Prostate gland (tissue), 2 donors: ENCODE data around the gene FGF11. TPM values are rescaled to one million over a fixed set of nuclear protein-coding genes. Genes with fewer than 3 reads are reported as not detected.

Experiments used
- DNase-seq: peaks from one replicate; pipeline ENCODE4 v3.0.0-alpha.2; 2019; ENCODE audit warnings: low spot score
- H3K27ac ChIP-seq, 2 donors: fragments of 200-600 bp; sonication (generic); 2 replicates each; pipeline ENCODE4 v1.5.1; 2017 to 2019
- H3K27me3 ChIP-seq: fragments of 200-600 bp; sonication (generic); replicated peaks from 2 replicates; pipeline ENCODE4 v1.5.1; 2019; ENCODE audit not compliant: insufficient read depth
- H3K36me3 ChIP-seq, 2 donors: fragments of 200-600 bp; sonication (generic); 1 replicate in 1 of 2; 2 replicates in 1 of 2; pipeline versions ENCODE4 v1.5.1 to v1.8.1; 2017 to 2019
- H3K4me1 ChIP-seq: fragments of 200-600 bp; sonication (generic); replicated peaks from 2 replicates; pipeline ENCODE4 v1.5.1; 2019
- H3K4me3 ChIP-seq, 2 donors: fragments of 200-600 bp; sonication (generic); 2 replicates each; pipeline ENCODE4 v1.5.1; 2017 to 2019
- H3K9me3 ChIP-seq: fragments of 200-600 bp; sonication (generic); 2 replicates; pipeline ENCODE4 v1.5.1; 2017
- POLR2A ChIP-seq: fragments of 450-650 bp; IDR thresholded peaks from one replicate; pipeline ENCODE4 v1.6.1; 2016; ENCODE audit warnings: antibody characterized with exemption, mild to moderate bottlenecking
- POLR2AphosphoS5 ChIP-seq: sonication (generic); formaldehyde crosslinking; IDR thresholded peaks from one replicate; pipeline ENCODE4 v1.6.1; 2017; ENCODE audit warnings: antibody characterized with exemption
- WGBS: methylation state at CpG from one replicate; pipeline ENCODE4 v1.1.5; 2018; 5-methylcytosine and 5-hydroxymethylcytosine counted together
- intact Hi-C: fragments of 100-400 bp; cut with DNase I; formaldehyde crosslinking; loops from one replicate; pipeline ENCODE4 v1.14.2; 2022
- total RNA-seq, 2 donors: library from RNA; depleted of rRNA; stranded (reverse); fragments of >200 nt; gene quantifications; one replicate each; pipeline ENCODE4 v1.1.0, GENCODE V29; 2016
- TF ChIP-seq, protein P1 (sequence below), 4 experiments: fragments of 200-600 bp in 2 of 4; fragments of 450-650 bp in 2 of 4; sonication (generic) in 2 of 4; IDR thresholded peaks; 1 replicate in 3 of 4; 2 replicates in 1 of 4; pipeline ENCODE4 v1.5.1; 2016 to 2019; ENCODE audit warnings: antibody characterized with exemption in 4 of 4, mild to moderate bottlenecking in 2 of 4, moderate library complexity in 2 of 4

FGF11 gene
- total RNA-seq, 2 donors from 2014 or later: 1.2 to 4.2 TPM

DNA sequence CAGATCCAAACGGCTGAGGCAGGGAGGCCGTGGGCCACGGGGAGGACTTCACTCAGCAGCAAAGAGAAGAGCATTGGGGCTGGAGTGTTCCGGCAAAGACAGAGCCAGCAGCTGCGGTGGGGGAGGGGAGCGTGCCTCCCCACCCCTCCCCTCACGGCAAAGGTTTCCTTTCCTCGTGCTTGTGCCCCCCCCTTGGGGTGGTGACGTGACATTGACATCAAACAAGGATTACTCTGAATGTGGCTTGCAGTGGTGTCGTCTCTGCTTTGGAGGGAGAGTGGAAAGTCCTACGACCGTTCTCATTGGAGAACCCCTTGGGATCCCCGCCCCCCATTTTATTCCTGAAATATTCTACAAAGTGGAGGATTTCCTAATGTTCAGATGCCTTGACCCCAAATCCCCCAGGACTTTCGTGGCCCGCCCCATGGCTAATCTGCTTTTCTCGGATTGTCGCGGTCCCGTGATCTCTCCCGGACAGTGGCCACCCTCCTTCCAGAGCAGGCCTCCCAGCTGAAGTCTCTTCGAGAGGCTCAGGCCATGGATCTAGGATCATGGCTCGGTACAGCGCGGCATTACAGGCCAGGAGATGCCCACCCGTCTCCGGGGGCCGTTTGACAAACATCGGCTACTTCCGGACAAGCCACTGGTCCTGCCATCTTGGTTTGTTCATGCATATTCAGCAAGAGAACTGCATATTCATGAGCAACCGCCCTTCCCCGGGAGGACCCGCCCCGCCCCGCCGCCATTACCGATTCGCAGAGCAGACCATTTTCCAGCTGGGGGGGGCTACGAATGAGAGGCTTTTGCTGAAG is 44.1 kb downstream of the FGF11 start:
- H3K27me3 ChIP-seq: no peaks in the 10 kb centered on the region
- WGBS: under 1% methylated on average over 38 of the region's 38 CpGs
- peak; percentile 95 for DNase-seq
- intact Hi-C loops: loop anchor here (10.0 kb wide), 2 partner anchors 129 to 201 kb away; partner anchors contain the start of genes KCTD11, TMEM95, TP53 and WRAP53
- peak overlapping the region; percentile 63 to 72 for H3K4me3 ChIP-seq
- peak overlapping the region; percentile 100 for H3K27ac ChIP-seq
- H3K9me3 ChIP-seq: no peaks in the 10 kb centered on the region
- H3K36me3 ChIP-seq: no peaks in the 10 kb centered on the region
- TF ChIP-seq POLR2A (peak; percentile 75), POLR2AphosphoS5 (peak; percentile 78)
- TF ChIP-seq, protein P1, sequence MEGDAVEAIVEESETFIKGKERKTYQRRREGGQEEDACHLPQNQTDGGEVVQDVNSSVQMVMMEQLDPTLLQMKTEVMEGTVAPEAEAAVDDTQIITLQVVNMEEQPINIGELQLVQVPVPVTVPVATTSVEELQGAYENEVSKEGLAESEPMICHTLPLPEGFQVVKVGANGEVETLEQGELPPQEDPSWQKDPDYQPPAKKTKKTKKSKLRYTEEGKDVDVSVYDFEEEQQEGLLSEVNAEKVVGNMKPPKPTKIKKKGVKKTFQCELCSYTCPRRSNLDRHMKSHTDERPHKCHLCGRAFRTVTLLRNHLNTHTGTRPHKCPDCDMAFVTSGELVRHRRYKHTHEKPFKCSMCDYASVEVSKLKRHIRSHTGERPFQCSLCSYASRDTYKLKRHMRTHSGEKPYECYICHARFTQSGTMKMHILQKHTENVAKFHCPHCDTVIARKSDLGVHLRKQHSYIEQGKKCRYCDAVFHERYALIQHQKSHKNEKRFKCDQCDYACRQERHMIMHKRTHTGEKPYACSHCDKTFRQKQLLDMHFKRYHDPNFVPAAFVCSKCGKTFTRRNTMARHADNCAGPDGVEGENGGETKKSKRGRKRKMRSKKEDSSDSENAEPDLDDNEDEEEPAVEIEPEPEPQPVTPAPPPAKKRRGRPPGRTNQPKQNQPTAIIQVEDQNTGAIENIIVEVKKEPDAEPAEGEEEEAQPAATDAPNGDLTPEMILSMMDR (IDR thresholded peaks at IDR 0.05): no peak
- peaks cover 2% of the 10 kb centered on the region for H3K4me1 ChIP-seq

DNA sequence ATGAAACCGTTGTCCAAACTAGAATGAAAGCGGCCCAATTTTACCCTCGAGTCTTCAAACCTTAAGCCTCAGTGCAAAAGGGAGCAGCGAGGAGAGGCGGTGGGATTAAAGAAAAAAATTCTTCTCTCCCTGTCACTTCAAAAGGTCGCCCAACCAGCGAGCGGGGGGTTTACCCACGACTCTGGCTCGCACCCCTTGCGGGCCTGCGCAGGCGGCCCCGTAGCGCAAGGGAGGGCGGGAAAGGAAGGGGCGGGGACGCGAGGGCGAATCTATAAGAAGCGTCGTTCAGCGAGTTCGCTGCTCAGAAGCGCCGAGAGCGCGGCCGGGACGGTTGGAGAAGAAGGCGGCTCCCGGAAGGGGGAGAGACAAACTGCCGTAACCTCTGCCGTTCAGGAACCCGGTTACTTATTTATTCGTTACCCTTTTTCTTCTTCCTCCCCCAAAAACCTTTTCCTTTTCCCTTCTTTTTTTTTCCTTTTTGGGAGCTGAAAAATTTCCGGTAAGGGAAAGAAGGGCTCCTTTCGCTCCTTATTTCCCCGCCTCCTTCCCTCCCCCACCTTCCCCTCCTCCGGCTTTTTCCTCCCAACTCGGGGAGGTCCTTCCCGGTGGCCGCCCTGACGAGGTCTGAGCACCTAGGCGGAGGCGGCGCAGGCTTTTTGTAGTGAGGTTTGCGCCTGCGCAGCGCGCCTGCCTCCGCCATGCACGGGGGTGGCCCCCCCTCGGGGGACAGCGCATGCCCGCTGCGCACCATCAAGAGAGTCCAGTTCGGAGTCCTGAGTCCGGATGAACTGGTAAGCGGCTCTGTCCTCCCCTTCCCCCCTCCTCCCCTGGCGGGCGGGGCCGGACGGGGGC is 45.0 kb downstream of the FGF11 start, which contains the start of gene POLR2A:
TSS of gene POLR2A (plus strand) at position 300 of the 852 bp plus-strand sequence.
- H3K4me1 ChIP-seq: peaks cover 2% of the 10 kb centered on the region
- peak within 1 kb of the TSS; percentile 63 to 72 for H3K4me3 ChIP-seq
- no peaks in the 10 kb centered on the region for H3K36me3 ChIP-seq
- intact Hi-C loops: loop anchor here (10.0 kb wide), 2 partner anchors 129 to 201 kb away; partner anchors contain the start of genes KCTD11, TMEM95, TP53 and WRAP53
- no peaks in the 10 kb centered on the region for H3K9me3 ChIP-seq
- whole genome bisulfite sequencing: under 1% methylated on average over 63 of the region's 64 CpGs
- TF ChIP-seq POLR2A: peak; percentile 99
- peak; percentile 97 for TF ChIP-seq POLR2AphosphoS5
- TF ChIP-seq, protein P1 (IDR thresholded peaks at IDR 0.05): peak in 2 of 4 experiments; percentile 28 to 42
- H3K27ac ChIP-seq: peak within 1 kb of the TSS; percentile 100
- DNase-seq: peak; percentile 97
- H3K27me3 ChIP-seq: no peaks in the 10 kb centered on the region

GRCh38 chr17:7484919-7485377 is 45.6 kb downstream of the FGF11 start:
- H3K27ac ChIP-seq: peak overlapping the region; percentile 100
- H3K27me3 ChIP-seq: no peaks in the 10 kb centered on the region
- intact Hi-C loops: loop anchor here (10.0 kb wide), 2 partner anchors 130 to 200 kb away; partner anchors contain the start of genes KCTD11, TMEM95, TP53 and WRAP53
- TF ChIP-seq POLR2A (no peak), POLR2AphosphoS5 (no peak)
- TF ChIP-seq, protein P1 (IDR thresholded peaks at IDR 0.05): peak in 2 of 4 experiments; percentile 1 to 22
- no peak for DNase-seq
- no peaks in the 10 kb centered on the region for H3K9me3 ChIP-seq
- H3K4me3 ChIP-seq: peak overlapping the region; percentile 63 to 72
- peaks cover 2% of the 10 kb centered on the region for H3K4me1 ChIP-seq
- no peaks in the 10 kb centered on the region for H3K36me3 ChIP-seq
- under 1% methylated on average over 19 of the region's 19 CpGs for WGBS

DNA sequence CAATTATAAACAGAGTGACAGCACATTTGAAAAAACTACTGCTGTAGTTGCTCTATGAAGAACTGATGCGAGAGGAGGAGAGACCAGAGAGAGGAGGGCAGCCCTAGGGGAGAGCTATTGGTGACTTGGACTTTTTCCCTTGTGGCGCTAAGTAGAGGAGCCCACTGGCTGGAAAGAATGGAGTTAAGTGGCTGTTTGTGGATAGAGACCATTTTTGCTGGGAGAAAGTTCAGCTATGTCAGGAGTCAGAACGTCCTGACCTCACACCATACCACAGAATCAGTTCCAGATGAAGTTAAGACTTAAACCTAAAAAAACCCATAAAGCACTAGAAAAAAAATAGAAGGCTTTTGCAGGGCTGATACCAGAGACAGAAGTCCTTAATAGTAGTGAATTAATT is 46.9 kb downstream of the FGF11 start:
- peak overlapping the region; percentile 63 to 72 for H3K4me3 ChIP-seq
- no peaks in the 10 kb centered on the region for H3K36me3 ChIP-seq
- intact Hi-C loops: loop anchor here (10.0 kb wide), 2 partner anchors 131 to 199 kb away; partner anchors contain the start of genes KCTD11, TMEM95, TP53 and WRAP53
- no peaks in the 10 kb centered on the region for H3K9me3 ChIP-seq
- TF ChIP-seq POLR2A (no peak), POLR2AphosphoS5 (no peak)
- TF ChIP-seq, protein P1 (IDR thresholded peaks at IDR 0.05): no peak
- H3K27ac ChIP-seq: peak overlapping the region; percentile 31 to 100
- no peaks in the 10 kb centered on the region for H3K27me3 ChIP-seq
- peaks cover 2% of the 10 kb centered on the region for H3K4me1 ChIP-seq
- DNase-seq: no peak
- 27% methylated on average over 3 of the region's 3 CpGs for WGBS
